GM21576 (cell line): ENCODE data around the gene CCDC187.
"Not testable (repeated sequence)": the region's sequence is repeated elsewhere in the genome, so short reads cannot be mapped to it uniquely, and the experiment has no call there.

Source experiments
- ATAC-seq: cut with Tn5 transposase; IDR thresholded peaks from one replicate; pipeline ENCODE4 v1.9.1; 2021; ENCODE audit warnings: mild to moderate bottlenecking, moderate library complexity; ENCODE audit not compliant: unreplicated experiment

CCDC187 gene

DNA sequence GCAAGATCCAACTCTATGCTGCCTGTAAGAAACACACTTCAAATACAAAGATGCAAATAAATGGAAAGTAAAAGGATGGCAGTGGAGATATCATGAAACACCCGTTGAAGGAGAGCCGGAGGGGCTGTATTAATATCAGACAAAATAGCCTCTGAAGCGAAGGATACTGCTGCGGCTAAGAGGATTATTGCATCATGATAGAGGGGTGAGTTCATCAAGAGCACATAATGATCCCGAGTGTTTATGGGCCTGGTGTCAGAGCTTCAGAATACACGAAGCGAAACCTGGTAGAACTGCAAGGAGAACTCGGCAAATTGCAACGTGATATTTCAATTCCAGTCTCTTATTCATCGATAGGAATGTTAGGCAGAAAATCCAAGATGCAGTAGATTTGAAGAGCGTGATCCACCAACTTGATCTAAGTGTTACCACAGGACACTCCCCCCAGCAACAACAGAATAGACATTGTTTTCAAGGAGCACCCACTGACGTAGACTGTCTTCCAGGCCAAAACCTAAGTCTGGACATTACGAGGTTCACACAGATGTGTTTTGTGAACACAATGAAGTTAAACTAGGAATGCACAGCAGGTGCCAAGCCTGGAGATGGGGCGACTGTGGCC is 30.5 kb downstream of the CCDC187 start:
- ATAC-seq, result no peak

- ATAC-seq, result no peak
Observed at GRCh38 chr9:136270173-136270705, 33.7 kb downstream of the CCDC187 start.

- ATAC-seq, result no peak
Observed at GRCh38 chr9:136268735-136269134, 35.2 kb downstream of the CCDC187 start.

DNA sequence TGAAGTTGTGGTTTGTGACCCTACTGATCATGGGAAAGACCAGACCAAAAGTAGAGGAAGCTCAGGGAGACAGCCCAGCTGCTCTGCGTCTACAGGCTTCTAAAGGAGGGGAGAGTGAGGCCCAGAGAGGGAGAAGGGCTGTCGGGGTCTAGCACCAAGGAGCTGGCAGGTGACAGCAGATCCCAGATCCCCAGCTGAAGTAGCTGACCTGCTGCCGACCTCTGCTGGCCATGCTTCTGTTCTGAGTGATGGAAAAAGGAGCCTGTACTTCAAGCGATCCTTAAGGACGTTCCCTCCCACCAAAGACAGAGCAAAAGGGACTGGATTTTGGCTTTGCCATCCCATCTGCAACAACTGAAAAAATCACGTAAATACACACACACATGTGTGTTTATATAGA is 35.6 kb downstream of the CCDC187 start:
- ATAC-seq, result no peak

DNA sequence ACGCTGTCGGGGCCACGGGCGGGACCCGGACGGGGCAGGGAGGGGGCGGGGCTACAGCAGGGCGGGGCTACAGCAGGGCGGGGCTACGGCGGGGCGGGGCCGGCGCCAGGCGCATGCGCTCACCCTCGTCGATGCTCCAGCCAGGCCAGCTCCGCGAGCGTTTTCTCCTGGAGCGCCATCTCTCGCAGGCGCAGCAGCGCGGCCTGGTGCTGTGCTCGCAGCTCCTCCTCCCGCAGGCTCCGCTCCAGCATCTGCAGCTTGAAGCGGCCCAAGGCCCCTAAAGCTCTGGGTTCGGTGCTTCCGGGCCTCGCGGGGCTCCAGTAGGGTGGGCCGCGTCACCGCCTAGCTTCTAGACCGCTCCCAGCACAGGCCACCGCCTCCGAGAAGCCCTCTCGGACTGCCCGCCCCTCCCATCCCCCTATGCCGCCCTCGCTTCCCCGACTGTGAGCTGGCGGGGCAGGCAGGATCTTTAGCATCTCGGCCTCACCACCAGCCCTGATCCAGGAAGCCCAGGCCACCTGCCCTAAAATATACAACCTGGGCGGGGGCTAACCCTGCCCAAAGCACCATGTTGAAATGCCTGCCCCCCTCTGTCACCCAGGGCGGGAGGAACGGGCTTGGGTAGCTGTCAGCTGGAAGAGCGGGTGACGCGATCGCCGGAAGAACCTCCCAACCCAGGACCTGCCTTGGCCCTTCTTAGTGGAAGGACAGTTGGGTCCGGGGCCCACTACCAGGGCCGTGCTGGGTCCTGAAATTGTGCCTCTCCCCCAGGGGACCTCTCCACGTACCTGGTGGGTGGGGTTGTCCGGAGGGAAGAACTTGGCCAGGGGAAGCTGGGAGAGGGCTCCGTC is 36.4 kb downstream of the CCDC187 start:
- peak; percentile 71 for ATAC-seq

DNA sequence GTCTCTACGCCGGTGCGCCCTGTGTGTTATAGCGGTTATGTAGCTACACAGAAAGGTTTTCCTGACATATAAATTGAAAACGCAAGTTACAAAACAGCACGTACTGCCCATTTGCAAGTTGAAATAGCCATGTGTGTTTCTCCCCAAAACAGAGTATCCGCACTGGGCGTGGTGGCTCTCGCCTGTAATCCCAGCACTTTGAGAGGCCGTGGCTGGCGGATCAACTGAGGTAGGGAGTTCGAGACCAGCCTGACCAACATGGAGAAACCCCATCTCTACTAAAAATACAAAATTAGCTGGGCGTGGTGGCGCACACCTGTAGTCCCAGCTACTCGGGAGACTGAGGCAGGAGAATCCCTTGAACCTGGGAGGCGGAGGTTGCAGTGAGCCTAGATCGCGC is 37.3 kb downstream of the CCDC187 start:
- not testable (repeated sequence) for ATAC-seq

DNA sequence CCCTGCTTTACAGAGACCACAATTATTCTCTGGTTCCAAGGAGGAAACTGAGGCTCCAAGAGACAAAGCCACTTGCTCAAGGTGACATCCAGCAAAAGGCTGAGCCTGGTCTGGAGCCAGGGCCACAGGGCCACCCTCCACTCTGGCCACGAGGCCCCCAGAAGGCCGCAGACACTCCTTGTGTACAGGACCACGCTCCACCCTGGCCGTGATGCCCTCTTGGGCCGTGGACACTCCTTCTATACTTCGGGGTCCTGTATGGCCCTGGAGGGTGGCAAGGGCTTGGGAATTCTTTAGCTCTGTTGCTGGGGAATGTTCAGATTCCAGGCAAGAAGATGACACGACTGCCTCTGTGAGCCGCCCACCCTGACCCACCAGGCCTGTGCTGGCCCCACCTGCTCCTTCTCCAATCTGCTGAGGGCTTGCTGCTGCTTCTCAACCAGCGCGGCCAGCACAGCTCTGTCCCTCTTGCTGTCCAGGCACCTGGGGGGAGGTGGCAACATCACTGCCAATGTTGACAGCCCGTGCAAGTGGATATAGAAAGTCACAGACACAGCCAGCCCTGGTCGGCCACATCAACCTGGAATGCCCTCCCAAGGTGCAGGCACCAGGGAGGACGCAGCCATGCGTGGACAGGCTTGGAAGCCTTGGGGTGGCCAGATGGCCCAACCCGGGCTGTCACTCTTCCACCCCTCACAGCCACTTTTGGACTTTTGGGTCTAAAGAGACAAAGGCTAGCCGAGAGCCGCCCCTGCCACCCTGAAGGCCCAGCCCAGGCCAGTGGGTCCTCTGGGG is 38.1 kb downstream of the CCDC187 start:
- ATAC-seq, result no peak

DNA sequence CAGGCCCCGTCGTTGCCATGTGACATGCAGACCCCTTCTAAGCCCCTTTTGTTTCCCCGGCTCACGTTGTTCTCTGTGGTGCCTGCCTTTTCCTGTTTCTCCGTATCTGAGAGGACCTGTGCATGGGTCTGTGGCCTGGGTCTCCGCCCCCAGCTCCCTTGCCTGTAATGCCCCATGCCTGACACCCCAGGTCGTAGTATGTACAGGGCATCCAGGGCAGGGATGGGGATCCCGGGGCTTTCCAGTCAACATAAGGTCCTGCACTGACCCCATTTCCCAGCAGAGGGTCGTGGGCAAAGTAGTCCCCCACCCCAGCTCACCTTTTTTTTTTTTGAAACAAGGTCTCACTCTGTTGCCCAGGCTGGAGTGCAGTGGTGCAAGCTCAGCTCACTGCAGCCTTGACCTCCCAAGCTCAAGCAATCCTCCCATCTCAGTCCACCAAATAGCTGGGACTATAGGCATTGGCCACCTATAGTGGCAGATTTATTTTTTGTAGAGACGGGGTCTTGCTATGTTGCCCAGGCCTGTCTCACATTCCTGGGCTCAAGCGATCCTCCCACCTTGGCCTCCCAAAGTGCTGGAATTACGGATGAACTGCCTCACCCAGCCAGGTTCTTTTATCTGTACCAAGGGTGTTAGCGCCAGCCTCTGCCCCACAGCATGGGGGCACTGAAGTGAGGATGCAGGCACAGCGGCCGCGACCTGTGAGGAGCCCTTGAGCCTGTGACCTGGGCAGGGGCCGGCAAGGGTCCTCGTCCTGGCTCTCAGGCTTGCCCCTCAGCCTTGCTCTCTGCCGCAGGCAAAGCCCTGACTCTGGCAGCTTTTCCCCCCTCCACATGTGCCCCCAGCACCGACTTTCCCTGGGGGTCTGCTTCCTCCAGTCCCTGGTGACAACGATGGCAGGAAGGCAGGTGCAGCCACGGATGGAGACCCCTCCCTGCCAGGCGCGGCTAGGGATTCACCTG is 39.2 kb downstream of the CCDC187 start:
- ATAC-seq, result no peak

GRCh38 chr9:136264031-136264430 is 39.9 kb downstream of the CCDC187 start:
- no peak for ATAC-seq

GRCh38 chr9:136262671-136263178 is 41.2 kb downstream of the CCDC187 start:
- ATAC-seq, result no peak

DNA sequence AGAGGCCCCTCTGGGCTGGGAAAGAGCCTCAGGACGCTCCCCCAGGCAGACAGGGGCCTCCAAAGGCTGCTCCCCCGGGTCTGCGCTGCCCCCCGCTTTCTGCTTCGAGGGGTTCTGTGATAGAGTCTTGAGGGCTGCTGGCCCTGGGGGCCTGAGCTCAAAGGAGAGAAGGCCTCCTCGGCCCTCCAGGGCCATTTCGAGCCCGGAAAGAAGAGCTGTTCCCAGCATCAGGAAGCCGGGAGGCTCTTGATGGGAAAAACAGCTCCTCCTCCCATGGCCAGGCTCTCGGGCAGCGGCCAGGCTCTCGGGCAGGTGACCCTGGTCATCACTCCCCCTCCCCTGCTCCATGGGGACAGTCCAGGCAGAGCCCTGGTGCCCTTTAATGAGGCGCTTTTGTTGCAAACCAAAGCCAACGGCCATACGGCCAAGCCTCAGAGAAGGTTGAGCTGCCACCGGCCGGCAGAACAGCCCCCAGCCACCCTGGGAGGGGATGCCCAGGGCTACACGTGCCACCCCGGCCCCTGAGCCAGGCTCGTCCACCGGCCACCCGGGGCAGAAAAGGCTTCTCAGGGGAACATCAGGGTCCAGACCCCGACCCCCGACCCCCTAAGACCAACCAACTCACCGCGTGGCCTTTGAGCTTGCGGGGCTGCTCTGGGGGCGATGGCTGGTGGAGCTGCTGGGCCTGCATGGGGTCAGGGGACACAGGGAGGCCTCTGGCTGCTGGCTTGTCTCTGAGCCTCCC is 42.0 kb downstream of the CCDC187 start:
- no peak for ATAC-seq

- no peak for ATAC-seq
Observed at GRCh38 chr9:136260936-136261472, 42.9 kb downstream of the CCDC187 start.

DNA sequence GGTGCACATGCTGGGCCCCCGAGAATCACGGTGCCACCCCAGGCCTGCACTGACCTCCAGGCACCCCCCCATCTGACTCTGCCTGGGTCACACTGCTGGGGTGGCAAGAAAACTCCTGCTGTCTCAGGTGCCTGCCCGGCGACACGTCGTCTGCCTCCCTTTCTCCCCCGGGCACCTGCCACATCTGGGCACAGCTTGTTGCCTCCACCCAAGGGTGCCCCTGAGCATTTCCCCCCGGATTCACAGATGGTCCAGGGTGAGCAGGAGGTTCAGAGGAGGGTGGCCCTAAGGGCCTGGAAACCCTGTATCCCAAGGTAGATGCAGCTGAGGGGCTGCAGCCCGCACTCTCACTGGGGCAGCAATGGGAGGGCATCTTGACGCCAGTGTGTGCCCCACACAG is 43.4 kb downstream of the CCDC187 start:
- no peak for ATAC-seq

GRCh38 chr9:136259836-136260235 is 44.1 kb downstream of the CCDC187 start:
- no peak for ATAC-seq

GRCh38 chr9:136259517-136259813 is 44.4 kb downstream of the CCDC187 start:
- no peak for ATAC-seq

DNA sequence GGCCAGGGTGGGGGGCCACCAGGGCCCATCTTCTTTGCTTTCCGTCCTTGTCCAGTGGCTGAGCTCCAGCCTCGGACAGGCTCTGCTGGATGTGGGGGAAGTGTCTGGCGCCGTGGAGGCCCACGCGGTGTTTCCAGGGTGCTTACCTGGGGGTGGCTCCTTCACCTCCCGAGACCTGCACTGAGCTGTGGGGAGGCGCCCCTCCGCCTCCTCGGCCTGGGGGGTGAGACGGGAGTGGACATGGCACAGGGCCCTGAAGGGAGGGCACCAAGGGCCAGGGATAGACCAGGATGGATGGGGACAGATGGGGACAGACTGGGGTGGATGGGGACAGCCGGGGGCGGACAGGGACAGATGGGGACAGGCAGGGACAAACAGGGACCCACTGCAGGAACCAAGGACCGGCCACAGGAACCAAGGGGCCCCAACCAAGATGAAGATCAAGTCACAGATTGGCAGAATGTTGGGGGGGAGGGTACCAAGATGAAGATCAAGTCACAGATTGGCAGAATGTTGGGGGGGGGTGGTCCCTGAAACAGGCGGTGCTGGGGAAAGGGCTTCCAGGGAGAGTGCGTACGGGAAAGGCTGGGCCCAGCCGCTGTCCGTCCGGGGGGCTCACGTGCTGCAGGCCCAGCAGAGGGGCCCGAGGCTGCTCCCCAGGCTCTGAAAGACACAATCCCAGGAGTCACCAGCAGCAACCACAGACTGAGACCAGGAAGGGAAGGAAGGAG is 44.9 kb downstream of the CCDC187 start:
- no peak for ATAC-seq

DNA sequence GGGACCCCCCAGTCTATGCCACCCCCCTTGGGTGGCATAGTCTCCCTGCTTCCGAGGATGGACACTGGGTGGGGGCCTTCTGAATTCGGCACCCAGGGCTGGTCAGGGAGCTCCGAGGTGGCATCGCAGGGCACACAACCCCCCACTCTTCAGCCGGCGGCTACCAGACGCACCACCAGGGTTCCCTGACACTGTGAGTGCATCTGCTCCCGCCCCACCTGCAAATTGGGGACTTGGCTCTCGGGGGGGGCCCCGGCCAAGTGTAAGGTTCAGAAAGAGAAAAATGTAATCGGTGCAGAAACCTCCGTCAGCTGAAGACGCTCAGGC is 45.6 kb downstream of the CCDC187 start:
- ATAC-seq, result no peak

GRCh38 chr9:136257381-136258298 is 46.3 kb downstream of the CCDC187 start:
- no peak for ATAC-seq
